ENCODE measurements around the gene MRTFB.

MRTFB gene

GRCh38 chr16:14306485-14307058, 235.5 kb downstream of the MRTFB start:
- in situ Hi-C loops (cut with MboI; ENCODE audit: low sequenced_read_pairs): no loop called here

- in situ Hi-C loops (cut with MboI; ENCODE audit: low sequenced_read_pairs): no loop called here
These were observed 236.0 kb downstream of the MRTFB start for GRCh38 chr16:14307059-14307526.

- in situ Hi-C loops (cut with MboI; ENCODE audit: low sequenced_read_pairs): no loop called here
These were observed 236.6 kb downstream of the MRTFB start for GRCh38 chr16:14307527-14308367.

GRCh38 chr16:14308368-14308723, 237.2 kb downstream of the MRTFB start:
- in situ Hi-C loops (cut with MboI; ENCODE audit: low sequenced_read_pairs): no loop called here

GRCh38 chr16:14309001-14309886, 238.1 kb downstream of the MRTFB start:
- in situ Hi-C loops (cut with MboI; ENCODE audit: low sequenced_read_pairs): no loop called here

GRCh38 chr16:14309906-14310305, 238.8 kb downstream of the MRTFB start:
- in situ Hi-C loops (cut with MboI; ENCODE audit: low sequenced_read_pairs): no loop called here

GRCh38 chr16:14310519-14310991, 239.4 kb downstream of the MRTFB start:
- in situ Hi-C loops (cut with MboI; ENCODE audit: low sequenced_read_pairs): no loop called here

GRCh38 chr16:14314116-14314515, 243.0 kb downstream of the MRTFB start:
- in situ Hi-C loops (cut with MboI; ENCODE audit: low sequenced_read_pairs): no loop called here

GRCh38 chr16:14315683-14316320, 244.7 kb downstream of the MRTFB start:
- in situ Hi-C loops (cut with MboI; ENCODE audit: low sequenced_read_pairs): no loop called here

Measured in hTERT RPE-1 (cell line).